Activated CD8-positive, alpha-beta memory T cell treated with anti-CD3 and anti-CD28 coated beads, Interleukin-2, amount 50 U/mL, for 24 hours (primary cell): Measurements from ENCODE around the gene ATP6V0D1.

Source experiments
- DNase-seq: peaks from one replicate; pipeline ENCODE4 v3.0.0-alpha.2; 2020; ENCODE audit errors: extremely low read depth

The ATP6V0D1 gene

GRCh38 chr16:67445441-67445912, 35.5 kb downstream of the ATP6V0D1 start:
- no peak for DNase-seq

- no peak for DNase-seq
Measured at GRCh38 chr16:67445126-67445426, 35.9 kb downstream of the ATP6V0D1 start.

- DNase-seq: no peak
Measured at GRCh38 chr16:67444259-67445125, 36.5 kb downstream of the ATP6V0D1 start.

GRCh38 chr16:67443265-67443664, 37.7 kb downstream of the ATP6V0D1 start:
- DNase-seq: no peak

GRCh38 chr16:67442581-67443255, 38.2 kb downstream of the ATP6V0D1 start:
- no peak for DNase-seq

GRCh38 chr16:67441907-67442306, 39.0 kb downstream of the ATP6V0D1 start:
- no peak for DNase-seq

- DNase-seq: no peak
Measured at GRCh38 chr16:67441271-67441753, 39.6 kb downstream of the ATP6V0D1 start.

DNA sequence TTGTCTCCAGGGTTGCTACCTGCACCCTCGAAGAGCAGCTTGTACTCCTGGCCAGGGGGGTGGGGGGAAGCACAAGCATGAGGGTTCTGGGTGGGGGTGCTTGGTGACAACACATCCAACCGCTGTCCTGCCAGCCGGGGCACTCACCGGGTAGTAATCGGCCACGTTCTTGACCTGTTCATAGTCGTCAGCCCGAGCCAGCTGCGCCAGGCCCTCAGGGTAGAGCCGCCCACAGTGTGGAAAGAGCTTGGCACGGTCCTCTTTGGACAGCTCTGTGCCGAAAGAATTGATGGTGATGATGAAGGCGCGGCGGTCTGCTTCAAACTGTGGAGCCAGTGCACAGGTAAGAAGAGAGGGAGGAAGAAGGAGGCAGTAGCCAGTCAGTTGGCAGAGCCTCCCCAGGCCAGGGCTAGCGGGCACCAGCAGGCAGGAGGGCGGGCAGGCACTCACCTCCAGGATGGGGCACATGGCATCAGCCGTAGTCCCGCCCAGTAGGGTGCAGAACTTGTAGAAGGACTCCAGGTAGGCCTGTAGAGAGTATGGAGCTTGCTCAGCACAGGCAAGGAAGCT, 42.0 kb downstream of the ATP6V0D1 start:
- no peak for DNase-seq

DNA sequence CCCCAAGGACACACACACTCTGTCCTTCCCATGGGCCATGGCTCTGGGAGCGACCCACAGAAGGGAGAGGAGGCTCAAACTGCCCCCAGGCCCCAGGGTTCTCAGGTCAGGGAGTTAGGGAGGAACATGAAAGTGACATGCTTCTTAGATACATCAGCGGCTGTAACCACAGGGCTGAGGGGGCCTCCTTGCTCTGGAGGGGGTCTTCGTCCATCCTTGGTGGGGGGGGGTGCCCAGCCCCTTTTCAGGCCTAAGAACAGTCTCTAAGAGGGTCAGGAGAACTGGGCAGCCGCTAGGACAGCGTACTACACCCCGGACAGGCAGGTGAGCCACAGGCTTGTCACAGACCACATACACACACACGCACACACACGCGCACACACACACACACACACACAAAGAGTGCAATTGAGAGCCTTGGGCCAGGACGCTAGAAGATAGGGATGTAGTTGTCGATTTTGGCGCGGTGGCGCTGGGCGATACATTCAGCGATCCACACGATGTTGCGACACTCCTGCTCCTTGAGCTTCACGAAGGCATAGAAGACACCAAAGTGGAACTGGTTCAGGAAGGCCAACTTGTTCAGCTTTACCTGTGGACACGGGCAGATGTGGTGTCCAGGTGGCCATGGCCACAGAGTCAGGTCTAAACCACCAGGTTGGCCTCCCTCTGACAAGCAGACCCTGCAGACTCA, 42.7 kb downstream of the ATP6V0D1 start:
- no peak for DNase-seq

DNA sequence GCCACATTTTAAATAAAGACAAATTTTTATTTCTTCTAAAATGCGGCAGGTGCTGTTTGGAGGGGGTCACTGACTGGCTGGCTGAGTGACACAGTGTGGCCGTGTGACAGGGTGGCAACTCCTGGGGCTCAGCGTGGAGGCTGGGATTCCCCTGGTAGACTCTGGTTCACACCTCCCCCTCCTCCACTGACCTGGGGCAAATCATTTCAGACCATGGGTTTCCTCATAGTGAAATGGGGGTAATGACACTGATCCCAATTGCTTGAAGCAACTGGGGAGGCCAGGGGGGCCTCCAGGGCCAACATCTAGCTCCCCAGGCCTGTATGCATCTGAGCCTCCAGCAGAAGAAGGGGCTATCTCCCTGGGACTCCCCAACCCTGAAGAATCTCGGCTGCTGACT, 43.4 kb downstream of the ATP6V0D1 start:
- no peak for DNase-seq

DNA sequence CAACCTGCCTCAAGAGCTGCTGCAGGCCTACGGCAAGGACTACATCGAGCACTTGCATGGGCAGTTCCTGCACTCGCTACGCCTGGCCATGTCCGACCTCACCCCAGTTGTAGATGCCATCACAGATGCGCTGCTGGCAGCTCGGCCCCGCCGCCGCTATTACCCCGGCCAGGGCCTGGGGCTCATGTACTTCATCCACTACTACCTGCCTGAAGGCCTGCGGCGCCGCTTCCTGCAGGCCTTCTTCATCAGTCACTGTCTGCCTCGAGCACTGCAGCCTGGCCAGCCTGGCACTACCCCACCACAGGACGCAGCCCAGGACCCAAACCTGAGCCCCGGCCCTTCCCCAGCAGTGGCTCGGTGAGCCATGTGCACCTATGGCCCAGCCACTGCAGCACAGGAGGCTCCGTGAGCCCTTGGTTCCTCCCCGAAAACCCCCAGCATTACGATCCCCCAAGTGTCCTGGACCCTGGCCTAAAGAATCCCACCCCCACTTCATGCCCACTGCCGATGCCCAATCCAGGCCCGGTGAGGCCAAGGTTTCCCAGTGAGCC, 44.2 kb downstream of the ATP6V0D1 start:
- DNase-seq: no peak

DNA sequence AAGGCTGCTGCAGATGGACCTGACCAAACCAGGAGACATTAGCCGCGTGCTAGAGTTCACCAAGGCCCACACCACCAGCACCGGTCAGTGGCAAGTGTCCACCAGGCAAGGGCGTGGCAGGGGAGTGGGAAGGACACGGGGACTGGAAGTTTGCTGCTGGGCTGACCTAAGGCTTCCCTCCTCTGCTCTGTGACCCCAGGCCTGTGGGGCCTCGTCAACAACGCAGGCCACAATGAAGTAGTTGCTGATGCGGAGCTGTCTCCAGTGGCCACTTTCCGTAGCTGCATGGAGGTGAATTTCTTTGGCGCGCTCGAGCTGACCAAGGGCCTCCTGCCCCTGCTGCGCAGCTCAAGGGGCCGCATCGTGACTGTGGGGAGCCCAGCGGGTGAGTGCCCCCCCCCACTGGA, 45.2 kb downstream of the ATP6V0D1 start:
- no peak for DNase-seq

DNA sequence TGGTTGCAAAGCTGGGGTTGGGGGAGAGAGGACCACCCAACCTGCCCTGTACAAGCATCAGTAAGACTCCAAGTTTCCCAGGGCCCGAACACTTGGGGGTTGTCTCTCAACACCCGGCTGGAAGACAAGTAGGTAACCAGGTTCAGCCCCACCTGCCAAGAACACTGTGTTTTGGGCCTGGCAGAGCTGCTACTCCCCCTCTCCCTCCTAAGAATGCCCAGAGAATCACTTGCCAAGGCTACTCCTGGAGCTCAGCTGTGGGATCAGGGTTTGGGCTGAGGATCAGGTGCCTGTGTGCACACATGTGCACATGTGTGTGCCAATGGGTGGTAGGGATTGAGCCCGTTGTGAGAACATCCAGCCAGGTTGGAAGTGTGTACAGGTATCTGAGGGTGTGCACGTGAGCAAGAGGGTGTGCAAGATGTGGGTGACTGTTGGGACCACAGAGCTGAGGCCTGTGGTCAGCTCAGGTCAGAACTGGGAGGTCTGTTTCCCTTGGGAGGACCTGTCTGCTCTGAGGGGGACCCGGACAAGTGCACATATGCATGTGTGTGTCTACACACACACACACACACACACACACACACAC, 47.7 kb downstream of the ATP6V0D1 start:
- DNase-seq: no peak

DNA sequence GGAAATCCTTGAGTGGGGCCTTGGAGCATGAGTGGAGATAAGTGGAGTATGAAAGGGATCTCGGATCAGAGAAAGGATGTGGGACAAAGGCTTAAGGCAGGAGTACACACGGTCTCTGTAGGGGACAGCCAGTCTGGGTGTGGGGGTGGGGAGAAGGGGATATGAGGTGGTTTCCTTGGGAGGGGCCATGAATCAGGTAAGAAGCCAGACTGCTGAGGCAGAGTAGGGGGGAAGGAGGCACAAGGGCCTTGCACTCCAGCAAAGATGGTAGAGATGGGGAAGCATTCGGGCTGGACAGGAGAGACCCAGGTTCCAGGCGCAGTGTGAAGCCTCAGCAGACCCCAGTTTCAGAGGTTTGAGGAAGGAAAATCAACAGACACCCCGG, 48.5 kb downstream of the ATP6V0D1 start:
- DNase-seq: no peak

DNA sequence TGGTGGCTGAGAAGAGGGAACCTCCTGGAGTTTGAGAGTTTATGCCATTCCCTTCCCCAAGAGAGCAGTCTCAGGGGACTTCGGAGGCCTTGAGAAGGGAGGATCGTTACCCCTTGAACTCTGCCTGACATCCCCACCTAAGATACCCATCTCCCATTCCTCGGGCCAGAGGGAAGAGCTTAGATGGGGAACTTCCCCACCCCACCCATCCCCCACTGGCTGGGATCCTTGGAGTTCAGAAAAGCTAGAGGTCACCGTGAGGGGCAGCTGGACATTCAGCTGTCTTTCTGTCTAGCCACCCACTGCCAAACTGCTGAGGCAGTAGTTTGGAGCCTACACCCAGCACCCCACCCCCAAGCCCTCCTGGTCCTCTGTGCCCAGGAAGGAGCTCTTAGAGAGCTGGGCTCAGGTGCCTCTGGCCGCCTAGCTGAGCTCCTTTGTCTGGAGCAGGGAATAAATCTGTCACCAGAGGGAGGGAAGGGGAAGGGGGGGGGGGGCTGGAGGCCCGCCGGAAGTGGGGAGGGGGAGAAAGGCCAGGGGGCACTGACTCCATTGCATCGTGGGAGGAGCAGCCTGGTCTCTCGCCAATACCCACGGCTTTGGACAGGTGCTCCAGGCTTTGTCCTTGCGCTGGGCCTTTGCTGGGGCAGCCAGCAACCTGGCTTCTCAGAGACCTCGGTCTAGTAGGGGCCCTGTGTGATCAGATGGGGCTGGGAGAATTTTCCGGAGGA, 49.0 kb downstream of the ATP6V0D1 start:
- DNase-seq: no peak

GRCh38 chr16:67430977-67431774, 49.8 kb downstream of the ATP6V0D1 start, which contains the start of gene HSD11B2:
Gene HSD11B2, plus strand, starts transcription at chr16:67431121. Its CDS starts 128 bp downstream, at chr16:67431249.
- DNase-seq: no peak

- no peak for DNase-seq
Measured at GRCh38 chr16:67430504-67430976, 50.4 kb downstream of the ATP6V0D1 start.

- DNase-seq: no peak
Measured at GRCh38 chr16:67429799-67430503, 51.0 kb downstream of the ATP6V0D1 start.
